Vagina (tissue), 2 donors: Measurements from ENCODE around the gene UAP1. TPM values are rescaled to one million over a fixed set of nuclear protein-coding genes. Genes with fewer than 3 reads are reported as not detected.
A peak's percentile ranks its signal among the peaks of the same experiment; 100 is the strongest.

Source experiments
- DNase-seq, 2 donors: peaks; one replicate each; pipeline ENCODE4 v3.0.0-alpha.2; 2017; ENCODE audit errors: extremely low spot score in 2 of 2
- H3K27ac ChIP-seq: fragments of 200-600 bp; sonication (generic); one replicate; pipeline ENCODE4 v1.5.1; 2019
- H3K27me3 ChIP-seq: fragments of 200-600 bp; sonication (generic); one replicate; pipeline ENCODE4 v1.5.1; 2019
- H3K36me3 ChIP-seq, 2 donors: fragments of 200-600 bp; sonication (generic); one replicate each; pipeline ENCODE4 v1.5.1; 2017 to 2019
- H3K4me1 ChIP-seq: fragments of 200-600 bp; sonication (generic); one replicate; pipeline ENCODE4 v1.5.1; 2019
- H3K4me3 ChIP-seq, 2 donors: fragments of 200-600 bp; sonication (generic); 1 replicate in 1 of 2; 2 replicates in 1 of 2; pipeline ENCODE4 v1.5.1; 2016 to 2019
- H3K9me3 ChIP-seq: fragments of 200-600 bp; sonication (generic); one replicate; pipeline ENCODE4 v1.5.1; 2019
- POLR2A ChIP-seq, 2 donors: fragments of 450-650 bp; IDR thresholded peaks; one replicate each; pipeline ENCODE4 v1.6.1; 2017; ENCODE audit warnings: antibody characterized with exemption in 2 of 2, mild to moderate bottlenecking in 2 of 2, moderate library complexity in 2 of 2
- POLR2AphosphoS5 ChIP-seq, 2 donors: sonication (generic); formaldehyde crosslinking; IDR thresholded peaks; one replicate each; pipeline ENCODE4 v1.9.0; 2017; ENCODE audit warnings: antibody characterized with exemption in 2 of 2, mild to moderate bottlenecking in 2 of 2, low read depth in 1 of 2; ENCODE audit not compliant: insufficient read depth in 1 of 2
- intact Hi-C: fragments of 100-400 bp; cut with DNase I; formaldehyde crosslinking; loops from one replicate; pipeline ENCODE4 v1.15.1; 2023
- total RNA-seq: library from RNA; depleted of rRNA; stranded (reverse); fragments of >200 nt; gene quantifications from one replicate; pipeline ENCODE4 v1.2.3, GENCODE V29; 2016
- TF ChIP-seq, protein P1 (sequence below), 3 experiments: fragments of 450-650 bp in 2 of 3; fragments of 200-600 bp in 1 of 3; sonication (generic) in 1 of 3; IDR thresholded peaks; one replicate each; pipeline ENCODE4 v1.5.1; 2017 to 2019; ENCODE audit warnings: antibody characterized with exemption in 3 of 3, mild to moderate bottlenecking in 2 of 3, moderate library complexity in 2 of 3

The UAP1 gene
- total RNA-seq, 1 donor from 2014 or later: 118 TPM

DNA sequence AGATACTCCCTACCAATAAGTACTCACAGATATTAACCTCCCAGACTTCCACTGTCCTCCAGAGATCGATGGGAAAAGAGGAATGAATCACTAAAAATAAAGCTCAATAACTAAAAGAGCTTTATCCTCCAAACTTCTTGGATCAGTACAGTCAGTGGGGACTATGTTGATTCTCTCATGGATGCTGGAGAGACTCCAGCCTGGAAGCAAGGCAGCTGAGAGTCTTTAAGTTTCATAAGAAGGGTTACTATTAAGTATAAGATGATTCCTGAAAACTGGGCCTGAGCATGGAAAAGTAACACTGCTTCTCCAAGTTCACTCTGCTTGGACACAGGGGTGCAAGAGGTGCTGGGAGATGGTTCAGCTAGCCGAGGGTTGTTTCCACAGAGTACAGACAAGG lies 64.6 kb downstream of the UAP1 start:
- DNase-seq: no peak
- Histone ChIP-seq H3K4me3 (peak overlapping the region; percentile 20 to 23), H3K36me3 (no peaks in the 10 kb centered on the region), H3K27ac (peak overlapping the region; percentile 53), H3K27me3 (no peaks in the 10 kb centered on the region), H3K4me1 (no peaks in the 10 kb centered on the region), H3K9me3 (no peaks in the 10 kb centered on the region)
- intact Hi-C loops: no loop called here
- TF ChIP-seq POLR2AphosphoS5 (IDR thresholded peaks at IDR 0.05; ENCODE audit: insufficient read depth in 1 of 2, low read depth in 1 of 2) (no peak), POLR2A (IDR thresholded peaks at IDR 0.05) (no peak)
- TF ChIP-seq, protein P1, sequence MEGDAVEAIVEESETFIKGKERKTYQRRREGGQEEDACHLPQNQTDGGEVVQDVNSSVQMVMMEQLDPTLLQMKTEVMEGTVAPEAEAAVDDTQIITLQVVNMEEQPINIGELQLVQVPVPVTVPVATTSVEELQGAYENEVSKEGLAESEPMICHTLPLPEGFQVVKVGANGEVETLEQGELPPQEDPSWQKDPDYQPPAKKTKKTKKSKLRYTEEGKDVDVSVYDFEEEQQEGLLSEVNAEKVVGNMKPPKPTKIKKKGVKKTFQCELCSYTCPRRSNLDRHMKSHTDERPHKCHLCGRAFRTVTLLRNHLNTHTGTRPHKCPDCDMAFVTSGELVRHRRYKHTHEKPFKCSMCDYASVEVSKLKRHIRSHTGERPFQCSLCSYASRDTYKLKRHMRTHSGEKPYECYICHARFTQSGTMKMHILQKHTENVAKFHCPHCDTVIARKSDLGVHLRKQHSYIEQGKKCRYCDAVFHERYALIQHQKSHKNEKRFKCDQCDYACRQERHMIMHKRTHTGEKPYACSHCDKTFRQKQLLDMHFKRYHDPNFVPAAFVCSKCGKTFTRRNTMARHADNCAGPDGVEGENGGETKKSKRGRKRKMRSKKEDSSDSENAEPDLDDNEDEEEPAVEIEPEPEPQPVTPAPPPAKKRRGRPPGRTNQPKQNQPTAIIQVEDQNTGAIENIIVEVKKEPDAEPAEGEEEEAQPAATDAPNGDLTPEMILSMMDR (IDR thresholded peaks at IDR 0.05): no peak

DNA sequence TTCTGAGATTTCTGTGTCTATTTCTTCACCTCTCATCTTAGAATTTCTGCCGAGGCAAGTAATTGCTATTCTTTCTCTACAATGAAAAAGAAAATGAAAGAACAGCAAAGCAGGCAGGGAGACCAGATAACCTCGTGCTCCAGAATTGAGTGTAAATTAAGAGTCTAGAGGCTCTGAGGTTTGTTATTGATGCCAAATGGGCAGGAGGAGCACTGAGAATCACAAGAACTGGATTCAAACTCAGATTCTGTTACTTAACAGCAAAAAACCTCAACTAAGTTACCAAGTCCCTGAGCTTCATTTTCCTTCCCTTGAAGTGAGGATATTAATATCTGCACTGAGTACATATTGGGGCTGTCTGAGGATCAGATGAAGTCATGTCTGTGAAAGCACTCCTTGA lies 65.2 kb downstream of the UAP1 start:
- Histone ChIP-seq H3K27me3 (no peaks in the 10 kb centered on the region), H3K27ac (peak overlapping the region; percentile 53), H3K4me3 (peak overlapping the region; percentile 20 to 23), H3K36me3 (no peaks in the 10 kb centered on the region), H3K9me3 (no peaks in the 10 kb centered on the region), H3K4me1 (peaks cover 4% of the 10 kb centered on the region)
- no peak for DNase-seq
- TF ChIP-seq POLR2AphosphoS5 (IDR thresholded peaks at IDR 0.05; ENCODE audit: insufficient read depth in 1 of 2, low read depth in 1 of 2) (no peak), POLR2A (IDR thresholded peaks at IDR 0.05) (no peak)
- TF ChIP-seq, protein P1 (IDR thresholded peaks at IDR 0.05): no peak
- intact Hi-C loops: no loop called here

DNA sequence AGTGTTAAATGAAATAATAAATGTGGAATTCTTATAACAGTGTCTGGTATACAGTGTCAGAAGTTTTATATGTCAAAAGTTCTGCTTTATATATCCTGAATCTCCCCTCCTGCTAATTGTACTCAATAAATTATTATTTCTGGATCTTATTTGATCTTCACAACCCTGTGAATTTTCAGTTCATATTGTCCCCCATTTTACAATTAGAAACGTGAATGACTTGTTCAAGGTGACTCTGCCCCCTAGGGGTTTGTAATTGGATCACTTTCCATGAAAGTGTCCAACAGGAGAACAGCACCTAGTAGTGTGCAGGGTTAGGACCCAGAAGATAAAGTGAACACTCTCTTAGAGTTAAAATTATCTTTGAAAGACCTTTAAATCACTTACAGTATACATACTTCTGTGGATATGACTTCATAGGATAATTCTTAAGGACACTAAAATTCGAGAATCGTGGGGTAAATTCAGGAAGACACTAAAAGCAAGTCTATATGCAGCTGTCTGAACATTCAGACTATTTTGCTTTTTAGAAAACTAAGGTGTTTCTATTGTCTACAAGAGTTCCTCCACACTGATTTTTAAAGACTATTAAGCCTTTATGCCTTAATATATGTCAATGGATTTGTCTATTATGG lies 66.3 kb downstream of the UAP1 start:
- intact Hi-C loops: no loop called here
- Histone ChIP-seq H3K36me3 (no peaks in the 10 kb centered on the region), H3K27ac (no peak overlapping the region), H3K4me3 (no peak overlapping the region), H3K27me3 (no peaks in the 10 kb centered on the region), H3K4me1 (peaks cover 4% of the 10 kb centered on the region), H3K9me3 (no peaks in the 10 kb centered on the region)
- no peak for DNase-seq
- TF ChIP-seq POLR2AphosphoS5 (IDR thresholded peaks at IDR 0.05; ENCODE audit: insufficient read depth in 1 of 2, low read depth in 1 of 2) (no peak), POLR2A (IDR thresholded peaks at IDR 0.05) (no peak)
- TF ChIP-seq, protein P1 (IDR thresholded peaks at IDR 0.05): no peak

DNA sequence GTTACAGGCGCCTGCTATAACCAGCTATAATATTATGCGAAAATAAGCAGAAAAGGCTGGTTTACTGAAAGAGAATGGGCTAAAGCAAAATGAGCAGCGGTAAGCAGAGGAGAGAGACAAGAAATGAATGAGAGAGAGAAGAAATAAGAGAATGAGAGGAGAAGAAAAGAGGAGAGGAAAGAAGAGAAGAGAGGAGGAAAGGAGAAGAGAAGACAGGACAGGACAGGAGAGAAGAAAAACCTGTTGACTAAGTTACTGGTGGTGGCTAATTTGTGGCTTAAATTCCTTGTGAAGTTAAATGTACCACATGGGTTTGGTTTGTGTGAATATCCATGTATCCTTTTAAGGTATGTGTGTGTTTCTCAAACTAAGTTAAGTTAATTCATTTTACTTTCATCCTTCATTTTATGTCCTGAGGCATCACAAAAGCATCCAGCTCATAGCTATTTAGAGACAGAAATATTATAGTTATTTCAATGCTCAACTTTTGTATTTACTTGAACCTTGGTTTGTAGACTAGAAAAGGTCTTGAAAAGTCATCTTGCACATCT lies 67.6 kb downstream of the UAP1 start:
- Histone ChIP-seq H3K27ac (peak overlapping the region; percentile 88), H3K36me3 (no peaks in the 10 kb centered on the region), H3K4me1 (peaks cover 4% of the 10 kb centered on the region), H3K27me3 (no peaks in the 10 kb centered on the region), H3K9me3 (no peaks in the 10 kb centered on the region), H3K4me3 (no peak overlapping the region)
- TF ChIP-seq POLR2A (IDR thresholded peaks at IDR 0.05) (no peak), POLR2AphosphoS5 (IDR thresholded peaks at IDR 0.05; ENCODE audit: insufficient read depth in 1 of 2, low read depth in 1 of 2) (no peak)
- TF ChIP-seq, protein P1 (IDR thresholded peaks at IDR 0.05): no peak
- DNase-seq: no peak
- intact Hi-C loops: no loop called here

DNA sequence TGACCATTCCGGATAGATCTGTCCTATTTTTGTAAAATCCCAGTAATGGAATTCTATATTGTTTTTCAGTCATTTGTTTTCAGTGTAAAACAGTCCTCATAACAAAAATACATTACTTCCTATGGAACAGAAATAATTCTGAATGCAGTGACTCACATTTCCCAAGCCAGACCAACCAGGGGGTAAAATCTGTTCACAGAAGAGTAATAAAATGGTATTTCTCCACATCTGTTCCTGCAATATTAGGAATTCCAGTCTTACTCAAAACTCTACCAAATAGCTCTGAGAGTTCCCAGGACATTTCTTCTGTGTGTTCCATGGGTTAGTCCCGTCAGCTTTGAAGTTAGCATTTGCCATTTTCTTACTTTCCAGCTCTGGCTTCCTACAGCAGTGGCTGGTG lies 68.1 kb downstream of the UAP1 start:
- Histone ChIP-seq H3K4me3 (no peak overlapping the region), H3K27ac (peak overlapping the region; percentile 88), H3K4me1 (peaks cover 4% of the 10 kb centered on the region), H3K27me3 (no peaks in the 10 kb centered on the region), H3K36me3 (no peaks in the 10 kb centered on the region), H3K9me3 (no peaks in the 10 kb centered on the region)
- TF ChIP-seq POLR2AphosphoS5 (IDR thresholded peaks at IDR 0.05; ENCODE audit: insufficient read depth in 1 of 2, low read depth in 1 of 2) (no peak), POLR2A (IDR thresholded peaks at IDR 0.05) (no peak)
- TF ChIP-seq, protein P1 (IDR thresholded peaks at IDR 0.05): no peak
- DNase-seq: no peak
- intact Hi-C loops: no loop called here
